ENCODE measurements around the gene CPNE1.

DNA sequence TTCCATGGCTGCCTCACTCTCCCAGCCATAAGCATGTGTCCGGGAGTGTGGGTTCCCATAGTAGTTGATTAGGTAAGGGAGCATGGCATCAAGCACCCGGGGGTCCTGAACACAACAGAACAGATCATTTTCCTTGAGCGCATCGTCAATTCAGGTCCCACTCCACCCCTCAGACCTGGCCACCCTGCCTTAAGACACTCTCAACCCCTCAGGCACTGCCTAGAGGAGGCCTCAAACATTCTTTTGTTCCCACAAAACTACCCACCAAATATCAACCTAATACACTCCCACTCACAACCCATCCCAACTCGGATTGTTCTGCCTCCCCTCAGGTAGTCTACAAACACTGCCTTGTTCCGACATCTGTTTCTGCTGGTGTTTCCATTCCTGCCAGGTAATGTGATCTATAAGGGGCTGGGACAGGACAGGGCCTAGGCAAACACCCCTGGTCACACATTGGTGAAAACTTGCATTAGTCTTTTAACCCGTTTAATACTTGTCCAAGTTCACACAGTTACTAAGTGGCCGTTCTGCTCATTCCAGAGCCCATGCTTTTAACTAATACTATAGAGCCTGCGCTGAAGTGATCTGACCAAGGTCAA is 33.1 kb upstream of the CPNE1 start:
- TF ChIP-seq CTCF (IDR thresholded peaks at IDR 0.05) (no peak), POLR2A (IDR thresholded peaks at IDR 0.05) (no peak), POLR2AphosphoS5 (IDR thresholded peaks at IDR 0.05) (no peak)

All from upper lobe of left lung (tissue), 4 donors.